Activated T-helper 2 cell treated with anti-CD3 and anti-CD28 coated beads, Interferon-gamma antibody, Interleukin-2, Interleukin-4, amounts not matched to agents 10 μg/mL and 5 μg/mL and 100 μg/mL, durations not matched to agents 14 hours and 24 hours and 36 hours (primary cell): ENCODE measurements around the gene HS6ST3. TPM values are rescaled to one million over a fixed set of nuclear protein-coding genes. Genes with fewer than 3 reads are reported as not detected.

Experiments
- DNase-seq: peaks from one replicate; pipeline ENCODE4 v3.0.0; 2021; ENCODE audit warnings: low spot score
- H3K27ac Mint-ChIP-seq: one replicate; pipeline ENCODE4 v1.8.0; 2021; ENCODE audit warnings: mixed read lengths
- H3K27me3 Mint-ChIP-seq: one replicate; pipeline ENCODE4 v1.8.0; 2021; ENCODE audit warnings: low read depth, mixed read lengths
- H3K36me3 Mint-ChIP-seq: one replicate; pipeline ENCODE4 v1.8.0; 2021; ENCODE audit warnings: low read depth, mixed read lengths
- H3K4me1 Mint-ChIP-seq: one replicate; pipeline ENCODE4 v1.8.0; 2021; ENCODE audit warnings: low read depth, mixed read lengths
- H3K4me3 Mint-ChIP-seq: one replicate; pipeline ENCODE4 v1.8.0; 2021; ENCODE audit warnings: low read depth, mild to moderate bottlenecking, moderate library complexity, mixed read lengths
- H3K9me3 Mint-ChIP-seq: one replicate; pipeline ENCODE4 v1.8.0; 2021; ENCODE audit warnings: mixed read lengths
- intact Hi-C: fragments of 100-400 bp; cut with micrococcal nuclease; formaldehyde crosslinking; loops from one replicate; pipeline ENCODE4 v1.15.1; 2023
- total RNA-seq: library from RNA; stranded (reverse); gene quantifications from 2 replicates; pipeline ENCODE4 v1.2.3, GENCODE V29; 2022

The HS6ST3 gene
- total RNA-seq, 1 donor from 2014 or later, result not detected

DNA sequence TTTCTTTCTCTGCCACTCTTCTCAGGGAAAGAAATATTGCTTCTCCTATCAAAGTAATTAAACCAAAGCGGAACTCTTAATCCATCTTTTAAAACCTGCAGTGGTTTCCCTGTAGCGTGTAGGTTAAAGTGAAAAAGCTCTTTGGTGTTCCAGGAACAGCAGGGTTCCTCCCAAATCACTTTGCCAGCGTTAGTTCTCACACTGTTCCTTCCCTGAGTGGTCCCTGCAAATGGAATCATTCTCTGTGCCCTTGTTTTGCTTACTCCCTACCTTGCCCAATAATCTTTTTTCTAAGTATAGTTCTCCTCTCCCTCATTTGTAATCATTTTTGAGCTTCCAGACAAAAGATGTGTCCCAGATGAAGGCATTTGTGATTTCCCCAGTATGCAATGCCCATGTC, 207.5 kb downstream of the HS6ST3 start:
- no peaks in the 10 kb centered on the region for H3K36me3 Mint-ChIP-seq
- H3K9me3 Mint-ChIP-seq, result peaks cover 8% of the 10 kb centered on the region
- no peak overlapping the region for H3K27ac Mint-ChIP-seq
- H3K27me3 Mint-ChIP-seq, result no peaks in the 10 kb centered on the region
- DNase-seq, result no peak
- no peak overlapping the region for H3K4me3 Mint-ChIP-seq
- intact Hi-C loops, result no loop called here
- H3K4me1 Mint-ChIP-seq, result no peaks in the 10 kb centered on the region

DNA sequence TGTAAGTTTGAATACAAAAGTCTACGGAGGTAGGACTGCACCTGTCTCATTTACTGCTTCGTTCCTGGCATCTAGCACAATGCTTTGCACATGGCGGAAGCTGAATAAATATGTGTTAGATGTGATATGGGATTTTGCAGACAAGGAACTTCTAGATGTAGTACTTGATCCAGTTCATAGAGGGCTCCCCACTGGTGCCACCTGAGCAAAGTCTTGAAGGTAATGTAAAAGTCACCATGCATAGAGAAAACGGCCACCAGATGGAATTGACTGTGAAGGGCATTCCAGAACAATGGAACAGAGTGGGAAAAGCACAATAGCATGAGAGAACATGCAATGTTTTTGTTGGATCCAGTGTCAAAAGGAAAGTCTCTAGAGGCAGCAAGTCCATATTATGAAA, 209.3 kb downstream of the HS6ST3 start:
- no peak for DNase-seq
- Mint-ChIP-seq H3K4me1 (no peaks in the 10 kb centered on the region), H3K36me3 (no peaks in the 10 kb centered on the region), H3K27me3 (no peaks in the 10 kb centered on the region), H3K4me3 (no peak overlapping the region), H3K27ac (no peak overlapping the region), H3K9me3 (peaks cover 12% of the 10 kb centered on the region)
- intact Hi-C loops, result no loop called here

DNA sequence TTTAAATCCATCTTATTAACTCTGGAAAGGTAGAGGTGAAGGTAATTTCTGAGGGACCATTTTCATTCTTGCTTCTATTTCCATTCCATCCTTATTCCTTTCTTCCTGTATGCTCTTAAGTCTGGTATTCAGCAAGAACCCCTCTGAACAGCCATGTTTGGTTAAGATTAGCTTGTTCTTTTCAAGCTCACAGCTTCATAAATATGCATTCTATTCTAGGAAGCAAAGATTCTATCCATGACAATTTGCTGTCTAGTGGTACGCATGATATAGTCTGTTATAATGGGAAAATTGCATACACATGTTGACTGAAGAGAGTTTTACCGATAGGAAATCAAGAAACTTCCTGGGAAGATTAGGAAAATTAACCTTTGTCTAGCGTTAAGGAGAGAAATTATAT, 218.7 kb downstream of the HS6ST3 start:
- H3K9me3 Mint-ChIP-seq, result peaks cover 13% of the 10 kb centered on the region
- H3K27me3 Mint-ChIP-seq, result no peaks in the 10 kb centered on the region
- no peaks in the 10 kb centered on the region for H3K36me3 Mint-ChIP-seq
- intact Hi-C loops, result no loop called here
- DNase-seq, result no peak
- H3K27ac Mint-ChIP-seq, result no peak overlapping the region
- no peak overlapping the region for H3K4me3 Mint-ChIP-seq
- no peaks in the 10 kb centered on the region for H3K4me1 Mint-ChIP-seq

DNA sequence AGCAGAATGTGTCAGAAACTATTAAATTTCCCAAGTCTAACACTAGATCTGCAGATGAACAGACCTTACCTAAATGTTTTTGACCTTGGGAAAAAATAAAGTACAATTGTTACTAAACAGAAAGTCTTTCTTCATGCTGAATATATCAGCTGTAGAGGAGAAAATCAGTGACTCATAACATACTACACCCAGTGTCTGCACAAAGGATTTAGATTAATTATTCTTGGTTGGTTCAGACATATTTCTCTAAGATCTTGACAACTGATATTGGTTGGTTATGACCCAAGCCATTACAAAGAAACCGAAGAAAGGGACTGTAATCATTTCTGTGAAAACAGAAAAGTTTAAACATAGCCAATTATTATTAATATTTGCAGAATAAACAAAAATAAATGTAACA, 225.1 kb downstream of the HS6ST3 start:
- no peaks in the 10 kb centered on the region for H3K4me1 Mint-ChIP-seq
- H3K27me3 Mint-ChIP-seq, result no peaks in the 10 kb centered on the region
- no peaks in the 10 kb centered on the region for H3K36me3 Mint-ChIP-seq
- H3K4me3 Mint-ChIP-seq, result no peak overlapping the region
- H3K27ac Mint-ChIP-seq, result no peak overlapping the region
- DNase-seq, result no peak
- intact Hi-C loops, result no loop called here
- peaks cover 15% of the 10 kb centered on the region for H3K9me3 Mint-ChIP-seq

DNA sequence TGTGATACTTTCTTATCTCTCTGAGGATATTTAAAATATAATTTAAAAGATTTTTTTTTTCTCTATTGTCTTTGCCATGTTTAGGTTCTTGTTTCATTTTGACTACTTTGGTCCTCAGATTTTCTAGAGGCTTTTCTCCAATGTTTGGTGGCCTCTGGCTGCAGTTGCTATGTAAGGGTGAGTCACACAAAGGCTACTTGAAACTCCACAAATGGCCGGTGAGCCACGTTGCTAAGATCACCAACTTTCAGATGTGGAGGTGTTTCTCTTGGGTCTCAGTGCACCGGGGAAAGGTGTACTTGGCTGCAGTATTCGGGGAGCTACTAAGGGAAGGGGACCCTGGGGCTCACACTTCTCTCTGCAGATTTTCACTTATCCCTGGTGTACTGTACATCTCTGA, 248.1 kb downstream of the HS6ST3 start:
- Mint-ChIP-seq H3K4me1 (no peaks in the 10 kb centered on the region), H3K27me3 (no peaks in the 10 kb centered on the region), H3K27ac (no peak overlapping the region), H3K4me3 (no peak overlapping the region), H3K36me3 (no peaks in the 10 kb centered on the region), H3K9me3 (peaks cover 23% of the 10 kb centered on the region)
- intact Hi-C loops, result no loop called here
- DNase-seq, result no peak

DNA sequence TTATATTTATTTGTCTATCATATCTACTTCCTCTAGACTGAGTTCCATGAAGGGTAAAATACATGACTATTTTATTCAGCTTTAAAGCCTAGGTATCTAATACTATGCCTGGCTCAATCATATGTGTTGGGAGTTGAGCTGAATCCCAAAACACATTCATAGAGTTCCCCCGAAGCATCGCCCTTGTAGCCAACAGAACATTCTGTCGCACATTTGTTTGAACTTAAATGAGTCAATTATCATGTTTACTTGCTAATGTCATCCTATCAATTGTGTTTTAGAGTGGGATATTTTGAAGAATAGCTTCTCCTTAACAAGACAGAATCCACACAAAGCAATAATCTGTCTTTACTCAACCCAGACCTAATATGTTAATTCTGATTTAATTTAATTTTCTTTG, 252.4 kb downstream of the HS6ST3 start:
- H3K9me3 Mint-ChIP-seq, result peaks cover 11% of the 10 kb centered on the region
- H3K4me3 Mint-ChIP-seq, result no peak overlapping the region
- no peaks in the 10 kb centered on the region for H3K27me3 Mint-ChIP-seq
- H3K27ac Mint-ChIP-seq, result no peak overlapping the region
- no peak for DNase-seq
- no peaks in the 10 kb centered on the region for H3K4me1 Mint-ChIP-seq
- intact Hi-C loops, result no loop called here
- no peaks in the 10 kb centered on the region for H3K36me3 Mint-ChIP-seq

DNA sequence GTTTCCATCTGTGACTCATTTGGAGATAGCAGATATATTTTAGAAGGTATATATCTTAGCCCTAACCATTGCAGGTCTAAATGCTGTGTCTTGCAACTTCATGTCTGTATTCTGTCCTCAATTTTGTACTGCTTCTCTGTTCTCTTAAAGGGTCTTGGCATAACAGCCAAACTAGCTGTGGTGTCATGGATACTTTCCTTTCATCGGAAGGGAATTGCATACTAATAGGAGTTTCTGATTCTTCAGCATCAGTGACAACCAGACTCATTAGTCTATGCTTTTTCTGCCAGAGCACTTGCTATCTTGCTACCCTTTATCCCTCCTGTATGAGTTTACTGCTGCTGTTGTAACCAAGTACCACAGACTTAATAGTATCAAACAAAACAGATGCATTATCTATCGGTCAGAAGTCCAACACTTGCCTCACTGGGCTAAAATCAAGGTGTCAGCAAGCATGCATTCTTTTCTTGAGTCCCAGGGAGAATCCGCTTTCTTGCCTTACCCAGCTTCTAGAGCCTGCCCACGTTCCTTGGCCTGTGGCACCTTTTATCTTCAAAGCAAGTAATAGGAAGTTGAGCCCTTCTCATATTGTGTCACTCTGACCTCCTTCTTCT, 253.1 kb downstream of the HS6ST3 start:
- H3K9me3 Mint-ChIP-seq, result peaks cover 11% of the 10 kb centered on the region
- H3K36me3 Mint-ChIP-seq, result no peaks in the 10 kb centered on the region
- H3K4me3 Mint-ChIP-seq, result no peak overlapping the region
- H3K27me3 Mint-ChIP-seq, result no peaks in the 10 kb centered on the region
- no peaks in the 10 kb centered on the region for H3K4me1 Mint-ChIP-seq
- intact Hi-C loops, result no loop called here
- no peak overlapping the region for H3K27ac Mint-ChIP-seq
- DNase-seq, result no peak

DNA sequence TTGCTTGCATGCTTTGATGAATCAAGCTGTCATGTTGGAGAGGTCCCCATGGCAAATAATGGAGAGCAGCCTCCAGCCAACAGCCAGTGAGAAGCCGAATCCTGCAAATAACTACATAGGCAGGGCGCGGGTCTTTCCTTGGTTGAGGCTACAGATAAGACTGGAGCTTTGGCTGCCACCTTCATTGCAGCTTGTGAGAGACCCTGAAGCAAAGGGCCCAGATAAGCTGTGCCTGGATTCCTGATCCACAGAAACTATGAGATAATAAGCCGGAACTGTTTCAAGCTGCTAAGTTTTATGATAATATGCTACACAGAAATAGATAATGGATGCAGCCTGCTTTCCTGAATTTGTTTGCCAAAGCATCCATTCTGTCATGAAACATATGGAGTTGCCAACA, 257.0 kb downstream of the HS6ST3 start:
- Mint-ChIP-seq H3K4me3 (no peak overlapping the region), H3K36me3 (no peaks in the 10 kb centered on the region), H3K9me3 (peaks cover 5% of the 10 kb centered on the region), H3K27me3 (no peaks in the 10 kb centered on the region), H3K27ac (no peak overlapping the region), H3K4me1 (no peaks in the 10 kb centered on the region)
- no peak for DNase-seq
- intact Hi-C loops, result no loop called here

DNA sequence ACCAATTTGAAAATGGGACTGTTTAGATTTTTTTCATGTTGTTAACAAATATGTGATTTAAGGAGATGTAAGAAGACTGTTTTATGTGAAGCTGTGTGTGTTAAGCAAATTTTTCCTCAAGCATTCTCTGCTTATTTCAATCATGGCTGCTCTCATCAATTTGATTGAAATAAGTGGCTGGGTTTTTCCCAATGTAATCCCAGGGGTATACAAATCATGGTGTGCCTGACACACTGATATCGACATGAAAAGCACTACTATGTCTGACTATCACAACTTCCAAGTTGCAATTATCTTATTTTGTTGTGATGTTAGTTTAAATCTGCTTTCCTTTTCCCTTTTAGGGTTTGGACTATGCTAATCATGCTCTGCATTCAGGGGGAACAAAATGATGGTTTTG, 283.7 kb downstream of the HS6ST3 start:
- DNase-seq, result no peak
- Mint-ChIP-seq H3K27me3 (no peaks in the 10 kb centered on the region), H3K36me3 (no peaks in the 10 kb centered on the region), H3K9me3 (peaks cover 10% of the 10 kb centered on the region), H3K4me1 (no peaks in the 10 kb centered on the region), H3K27ac (no peak overlapping the region), H3K4me3 (no peak overlapping the region)
- intact Hi-C loops, result no loop called here

DNA sequence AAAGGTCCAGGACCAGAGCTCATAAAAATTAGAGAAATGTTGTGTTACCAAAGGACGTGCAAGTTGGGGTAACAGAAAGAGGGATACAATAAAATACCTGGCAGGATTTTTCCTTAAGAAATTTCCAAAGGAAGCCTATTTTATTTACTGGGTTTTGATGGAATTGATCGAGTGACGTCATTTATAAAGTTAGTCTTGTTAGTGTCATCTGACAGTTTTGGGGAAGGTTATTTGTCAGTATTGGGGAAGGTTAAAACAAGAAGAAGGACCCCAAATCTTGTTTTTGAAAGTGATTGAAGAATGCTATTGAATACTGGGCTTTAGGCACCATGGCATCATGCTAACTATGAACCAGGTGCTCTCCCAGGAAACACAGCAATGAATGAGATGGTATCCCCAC, 287.9 kb downstream of the HS6ST3 start:
- Mint-ChIP-seq H3K4me1 (no peaks in the 10 kb centered on the region), H3K27ac (no peak overlapping the region), H3K9me3 (peaks cover 12% of the 10 kb centered on the region), H3K27me3 (no peaks in the 10 kb centered on the region), H3K4me3 (no peak overlapping the region), H3K36me3 (no peaks in the 10 kb centered on the region)
- intact Hi-C loops, result no loop called here
- DNase-seq, result no peak

DNA sequence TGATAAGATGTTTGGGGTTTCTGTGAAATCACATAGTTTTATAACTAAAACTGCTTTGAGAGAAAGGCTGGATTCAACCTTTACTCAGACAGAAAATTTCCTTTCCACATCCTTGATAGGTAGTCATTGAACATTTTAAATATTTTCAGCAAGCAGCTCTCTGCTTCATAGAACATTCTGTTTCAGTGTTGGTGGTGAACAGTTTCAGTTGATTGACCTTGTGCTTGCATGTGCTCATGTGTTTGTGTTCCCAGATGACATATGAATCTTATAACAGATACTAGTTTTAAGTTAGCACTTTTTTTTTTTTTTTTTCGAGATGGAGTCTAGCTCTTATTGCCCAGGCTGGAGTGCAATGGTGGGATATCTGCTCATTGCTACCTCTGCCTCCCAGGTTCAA, 290.1 kb downstream of the HS6ST3 start:
- no peak overlapping the region for H3K27ac Mint-ChIP-seq
- no peak overlapping the region for H3K4me3 Mint-ChIP-seq
- H3K9me3 Mint-ChIP-seq, result peaks cover 8% of the 10 kb centered on the region

DNA sequence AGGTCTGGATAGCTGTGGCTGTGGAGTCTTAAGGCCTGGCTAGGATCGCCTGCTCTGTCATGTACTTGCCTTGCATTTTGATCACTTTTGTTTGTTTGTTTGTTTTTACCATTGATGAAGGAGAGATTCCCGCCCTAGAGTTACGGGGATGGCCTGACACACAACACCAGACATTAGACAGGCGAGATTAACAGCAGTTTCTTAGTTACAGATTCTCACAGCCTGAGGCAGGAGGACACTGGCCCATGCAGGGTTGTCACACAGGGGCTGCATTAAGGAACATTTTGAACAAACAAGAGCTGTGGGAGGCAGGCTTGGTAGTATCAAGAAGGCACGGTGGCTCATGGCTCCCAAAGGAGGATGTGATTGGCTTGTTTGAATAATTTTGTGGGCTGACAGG, 291.8 kb downstream of the HS6ST3 start:
- no peak overlapping the region for H3K27ac Mint-ChIP-seq
- intact Hi-C loops, result no loop called here

More for the DNA sequence above, 290.1 kb downstream of the HS6ST3 start:
- Mint-ChIP-seq H3K4me1 (no peaks in the 10 kb centered on the region), H3K27me3 (no peaks in the 10 kb centered on the region), H3K36me3 (no peaks in the 10 kb centered on the region)
- no peak for DNase-seq
- intact Hi-C loops, result no loop called here

DNA sequence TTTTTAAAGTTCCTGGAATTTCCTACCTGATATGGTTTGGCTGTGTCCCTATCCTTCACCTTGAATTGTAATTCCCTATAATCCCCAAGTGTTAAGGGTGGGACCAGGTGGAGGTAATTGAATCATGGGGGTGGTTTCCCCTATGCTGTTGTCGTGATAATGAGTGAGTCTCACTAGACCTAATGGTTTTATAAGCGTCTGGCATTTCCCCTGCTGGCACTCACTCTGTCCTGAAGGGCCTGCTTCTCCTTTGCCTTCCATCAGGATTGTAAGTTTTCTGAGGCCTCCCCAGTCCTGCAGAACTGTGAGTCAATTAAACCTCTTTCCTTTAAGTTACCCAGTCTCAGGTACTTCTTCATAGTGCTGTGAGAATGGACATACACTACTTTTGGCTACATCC, 298.7 kb downstream of the HS6ST3 start:
- H3K4me3 Mint-ChIP-seq, result no peak overlapping the region
- no peaks in the 10 kb centered on the region for H3K27me3 Mint-ChIP-seq
- no peaks in the 10 kb centered on the region for H3K36me3 Mint-ChIP-seq
- H3K9me3 Mint-ChIP-seq, result peaks cover 22% of the 10 kb centered on the region
- intact Hi-C loops, result no loop called here
- H3K27ac Mint-ChIP-seq, result no peak overlapping the region
- DNase-seq, result no peak
- H3K4me1 Mint-ChIP-seq, result no peaks in the 10 kb centered on the region

More for the DNA sequence above, 291.8 kb downstream of the HS6ST3 start:
- H3K9me3 Mint-ChIP-seq, result peaks cover 8% of the 10 kb centered on the region
- H3K27me3 Mint-ChIP-seq, result no peaks in the 10 kb centered on the region
- no peaks in the 10 kb centered on the region for H3K4me1 Mint-ChIP-seq
- H3K4me3 Mint-ChIP-seq, result no peak overlapping the region
- no peaks in the 10 kb centered on the region for H3K36me3 Mint-ChIP-seq
- no peak for DNase-seq

DNA sequence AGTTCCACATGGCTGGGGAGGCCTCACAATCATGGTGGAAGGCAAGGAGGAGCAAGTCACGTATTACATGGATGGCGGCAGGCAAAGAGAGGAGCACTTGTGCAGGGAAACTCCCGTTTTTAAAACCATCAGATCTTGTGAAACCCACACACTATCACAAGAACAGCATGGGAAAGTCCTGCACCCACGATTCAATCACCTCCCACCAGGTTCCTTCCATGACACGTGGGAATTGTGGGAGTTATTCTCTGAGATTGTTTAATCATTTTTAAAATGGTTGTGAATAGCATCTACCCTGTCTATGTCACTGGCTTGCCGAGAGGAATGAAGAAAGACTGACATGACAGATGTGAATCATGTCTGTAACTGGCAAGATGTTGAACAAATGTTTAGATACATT, 301.7 kb downstream of the HS6ST3 start:
- no peak overlapping the region for H3K4me3 Mint-ChIP-seq
- peaks cover 21% of the 10 kb centered on the region for H3K9me3 Mint-ChIP-seq
- DNase-seq, result no peak
- no peaks in the 10 kb centered on the region for H3K36me3 Mint-ChIP-seq
- no peaks in the 10 kb centered on the region for H3K4me1 Mint-ChIP-seq
- intact Hi-C loops, result no loop called here
- H3K27me3 Mint-ChIP-seq, result no peaks in the 10 kb centered on the region
- no peak overlapping the region for H3K27ac Mint-ChIP-seq
